RPMI7951 (cell line): Measurements from ENCODE around the gene GMEB1. TPM values are rescaled to one million over a fixed set of nuclear protein-coding genes. Genes with fewer than 3 reads are reported as not detected.
"Not testable (repeated sequence)": the region's sequence is repeated elsewhere in the genome, so short reads cannot be mapped to it uniquely, and the experiment has no call there.

ENCODE experiments used
- DNase-seq: peaks from one replicate; pipeline ENCODE4 v3.0.0-alpha.2; 2012; ENCODE audit warnings: low read depth
- total RNA-seq: library from RNA; depleted of rRNA; stranded (reverse); fragments of >200 nt; shearing (Covaris generic); gene quantifications from 2 replicates; pipeline ENCODE4 v1.2.3, GENCODE V29; 2014; rRNA removed

Gene GMEB1, protein sequence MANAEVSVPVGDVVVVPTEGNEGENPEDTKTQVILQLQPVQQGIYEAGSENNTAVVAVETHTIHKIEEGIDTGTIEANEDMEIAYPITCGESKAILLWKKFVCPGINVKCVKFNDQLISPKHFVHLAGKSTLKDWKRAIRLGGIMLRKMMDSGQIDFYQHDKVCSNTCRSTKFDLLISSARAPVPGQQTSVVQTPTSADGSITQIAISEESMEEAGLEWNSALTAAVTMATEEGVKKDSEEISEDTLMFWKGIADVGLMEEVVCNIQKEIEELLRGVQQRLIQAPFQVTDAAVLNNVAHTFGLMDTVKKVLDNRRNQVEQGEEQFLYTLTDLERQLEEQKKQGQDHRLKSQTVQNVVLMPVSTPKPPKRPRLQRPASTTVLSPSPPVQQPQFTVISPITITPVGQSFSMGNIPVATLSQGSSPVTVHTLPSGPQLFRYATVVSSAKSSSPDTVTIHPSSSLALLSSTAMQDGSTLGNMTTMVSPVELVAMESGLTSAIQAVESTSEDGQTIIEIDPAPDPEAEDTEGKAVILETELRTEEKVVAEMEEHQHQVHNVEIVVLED
- total RNA-seq: 4.9 and 8.2 TPM in 2 replicates

DNA sequence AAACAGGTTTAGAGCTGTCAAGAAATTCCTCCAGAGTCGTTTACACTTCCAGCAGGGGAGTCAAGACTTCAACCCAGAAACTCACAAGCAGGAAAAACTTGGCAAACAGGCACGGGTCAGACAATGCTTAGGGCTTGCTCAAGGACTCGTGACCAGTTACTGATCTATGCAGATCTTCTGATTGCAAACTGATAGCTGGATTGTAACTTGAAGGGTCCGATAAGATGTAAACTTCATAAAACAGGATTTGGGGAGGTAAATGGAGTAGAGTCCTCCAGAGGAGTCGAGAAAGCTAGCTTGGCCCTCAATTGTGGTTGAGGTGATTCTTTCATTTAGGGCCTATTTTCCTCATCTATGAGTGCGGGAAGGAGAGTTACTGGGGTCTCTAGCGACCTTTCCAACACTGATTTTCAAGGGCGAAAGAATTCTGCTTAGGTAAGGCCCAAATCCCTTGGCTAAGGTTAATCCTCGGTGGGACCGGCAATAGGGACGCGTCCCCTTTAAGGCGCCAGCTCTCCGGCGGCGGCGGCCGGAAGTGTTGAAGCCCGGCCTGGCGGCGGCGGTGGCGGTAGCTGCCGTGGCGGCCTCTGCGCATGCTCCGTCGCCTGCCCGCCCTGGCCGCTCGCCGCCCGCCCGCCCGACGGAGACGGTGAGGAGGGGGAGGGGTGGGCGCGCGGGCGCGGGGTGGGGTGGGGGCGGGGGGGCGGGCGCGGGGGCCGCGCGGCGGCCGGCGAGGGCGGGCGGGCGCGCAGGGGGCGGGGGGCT is at the start of gene GMEB1:
Gene GMEB1 (plus strand): TSS at position 594 of the 765 bp plus-strand sequence. CDS start 14,829 bp downstream, outside the sequence.
- DNase-seq: peak; percentile 87

DNA sequence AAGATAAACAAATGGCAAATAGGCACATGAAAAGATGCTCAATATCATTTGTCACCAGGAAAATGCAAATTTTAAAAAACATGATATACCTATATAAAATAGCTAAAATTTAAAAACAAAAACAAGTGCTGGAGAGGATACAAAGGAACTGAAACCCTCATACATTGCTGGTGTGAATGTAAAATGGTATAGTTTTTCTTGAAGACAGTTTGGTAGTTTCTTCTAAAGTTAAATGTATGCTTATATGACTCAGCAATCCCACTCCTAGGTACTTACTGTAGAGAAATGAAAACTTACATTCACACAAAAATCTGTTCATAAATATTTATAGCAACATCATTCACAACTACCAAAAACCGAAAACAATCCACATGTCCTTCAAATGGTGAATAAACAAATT is 36.9 kb upstream of the GMEB1 start:
- DNase-seq: no peak

DNA sequence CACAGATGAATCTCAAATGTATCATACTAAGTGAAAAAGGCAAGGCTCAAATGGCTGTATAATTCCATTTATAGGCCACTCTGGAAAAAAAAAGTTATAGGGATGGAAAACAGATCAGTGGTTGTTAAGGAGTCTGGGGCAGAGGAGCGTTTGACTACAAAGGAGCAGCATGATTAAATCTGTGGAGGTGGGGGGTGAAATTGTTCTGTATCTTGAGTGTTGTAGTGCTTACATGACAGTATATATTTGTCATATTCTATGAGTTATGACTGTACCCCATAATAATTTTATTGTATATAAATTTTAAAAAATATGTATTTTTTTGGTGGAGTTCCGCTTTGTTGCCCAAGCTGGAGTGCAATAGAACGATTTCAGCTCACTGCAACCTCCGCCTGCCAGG is 36.0 kb upstream of the GMEB1 start:
- no peak for DNase-seq

DNA sequence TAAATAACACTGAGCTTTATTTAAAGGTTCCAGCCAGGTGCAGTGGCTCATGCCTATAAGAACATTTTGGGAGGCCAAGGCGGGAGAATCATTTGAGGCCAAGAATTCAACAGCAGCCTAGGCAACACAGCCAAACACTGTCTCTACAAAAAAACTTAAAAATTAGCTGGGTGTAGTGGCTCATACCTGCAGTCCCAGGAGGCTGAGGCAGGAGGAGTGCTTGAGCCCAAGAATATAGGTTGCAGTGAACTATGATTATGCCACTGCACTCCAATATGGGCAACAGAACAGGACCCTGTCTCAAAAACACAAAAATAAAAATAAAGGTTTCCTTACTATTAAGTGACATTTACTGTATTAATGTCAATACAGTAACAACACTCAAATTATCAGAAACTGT is 27.8 kb upstream of the GMEB1 start:
- peak; percentile 18 for DNase-seq

DNA sequence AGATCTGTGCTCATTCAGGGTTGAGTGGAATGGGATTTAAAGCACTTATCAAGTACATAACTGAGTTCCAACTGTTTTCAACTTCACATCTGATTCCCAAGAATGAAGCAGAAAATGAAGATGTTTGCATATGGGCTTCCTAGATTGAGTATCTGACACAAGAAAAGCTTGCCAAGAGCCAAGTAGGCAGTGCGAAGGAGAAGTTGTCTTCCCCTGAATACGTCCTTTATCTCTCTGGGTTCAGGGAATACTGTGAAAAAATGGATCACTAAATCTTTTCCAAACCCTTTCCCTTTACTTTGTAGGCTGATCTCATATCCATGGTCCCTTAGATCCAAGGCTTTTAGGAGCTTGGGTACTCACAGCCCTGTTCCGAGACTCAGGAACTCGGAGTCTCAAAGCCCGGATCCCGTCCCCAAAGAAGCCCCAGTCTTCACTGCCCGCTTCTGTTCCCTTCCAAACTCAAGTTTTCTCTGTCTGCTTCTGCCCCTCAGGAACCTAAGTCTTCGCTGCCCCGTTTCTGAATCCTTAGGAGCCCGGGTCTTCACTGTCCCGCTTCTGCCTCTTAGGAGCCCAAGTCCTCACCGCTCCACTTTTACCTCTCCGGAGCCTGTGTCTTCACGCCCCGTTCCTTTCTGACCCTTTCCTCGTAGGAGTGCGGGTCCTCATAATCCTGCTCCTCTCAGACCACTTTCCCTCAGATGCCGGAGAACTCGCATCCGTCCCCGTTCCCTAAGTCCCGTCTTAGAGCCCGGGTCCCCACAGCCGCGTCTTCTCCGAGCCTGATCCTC is 26.3 kb upstream of the GMEB1 start:
- no peak for DNase-seq

DNA sequence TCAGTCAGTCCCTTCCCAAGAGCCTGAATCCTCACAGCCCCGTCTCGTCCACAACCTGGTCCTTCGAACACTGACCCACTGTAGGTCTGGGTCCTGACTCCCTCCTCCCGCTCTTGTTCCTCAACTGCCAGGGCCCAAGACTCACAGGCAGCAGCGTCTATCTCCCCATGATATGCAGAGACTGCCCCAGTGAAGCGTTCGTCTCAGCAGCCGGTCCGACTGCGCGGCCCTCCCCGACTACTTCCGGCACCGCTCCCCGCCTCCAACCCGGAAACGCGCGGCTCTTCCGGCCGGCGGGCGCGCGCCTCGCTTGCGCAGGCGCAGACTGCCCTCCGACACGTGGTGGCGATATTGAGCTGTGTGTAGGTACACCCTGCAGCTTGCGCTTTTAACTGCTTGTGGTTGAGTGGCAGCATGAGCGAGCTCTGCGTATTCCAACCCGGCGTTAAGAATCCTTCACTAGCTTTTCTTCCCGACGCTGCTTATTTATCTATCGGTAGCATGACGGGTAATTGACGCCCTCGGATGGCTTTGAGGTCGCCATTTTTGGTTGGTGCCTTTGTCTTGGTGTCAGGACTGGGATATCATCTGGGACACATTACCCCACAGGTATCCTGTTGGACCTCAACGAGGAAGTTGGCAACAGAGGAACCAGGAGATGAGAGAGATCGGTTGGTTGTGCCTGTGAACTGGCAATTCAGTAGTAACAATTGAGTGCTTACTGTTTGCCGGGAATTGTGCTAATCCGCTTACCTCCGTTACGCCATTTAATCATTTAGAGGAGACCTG is 25.5 kb upstream of the GMEB1 start, which contains the start of gene TAF12:
Gene TAF12 (minus strand): TSS at position 221 of the 789 bp plus-strand sequence. CDS start 20,986 bp downstream, outside the sequence.
- peak; percentile 95 for DNase-seq

DNA sequence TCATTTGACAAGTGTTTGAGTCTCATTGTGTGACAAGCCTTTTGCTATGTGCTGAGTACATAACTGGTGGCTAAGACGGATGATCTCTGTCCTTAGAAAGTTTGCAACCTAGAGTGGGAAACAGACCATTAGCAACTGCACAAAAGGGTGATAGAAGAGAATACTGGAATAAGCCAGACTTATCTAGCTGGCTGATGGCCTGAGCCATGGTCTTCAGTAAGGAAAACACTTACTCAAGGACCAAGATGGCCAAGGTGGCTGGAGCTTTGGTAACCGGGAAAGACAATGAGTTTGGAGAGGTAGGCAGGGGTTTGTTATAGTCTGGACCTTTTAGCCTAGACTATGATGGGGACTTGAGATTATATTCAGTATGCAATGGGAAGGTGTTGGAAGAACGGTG is 24.1 kb upstream of the GMEB1 start:
- DNase-seq: no peak

DNA sequence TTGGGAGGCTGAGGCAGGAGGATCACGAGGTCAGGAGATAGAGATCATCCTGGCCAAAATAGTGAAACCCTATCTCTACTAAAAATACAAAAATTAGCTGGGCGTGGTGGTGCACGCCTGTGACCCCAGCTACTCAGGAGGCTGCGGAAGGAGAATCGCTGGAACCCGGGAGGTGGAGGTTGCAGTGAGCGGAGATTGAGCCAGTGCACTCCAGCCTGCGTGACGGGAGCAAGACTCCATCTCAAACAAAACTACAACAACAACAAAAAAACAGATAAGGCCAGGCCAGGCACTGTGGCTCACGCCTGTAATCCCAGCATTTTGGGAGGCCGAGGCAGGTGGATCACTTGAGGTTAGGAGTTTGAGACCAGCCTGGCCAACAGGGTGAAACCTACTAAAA is 23.2 kb upstream of the GMEB1 start:
- not testable (repeated sequence) for DNase-seq

DNA sequence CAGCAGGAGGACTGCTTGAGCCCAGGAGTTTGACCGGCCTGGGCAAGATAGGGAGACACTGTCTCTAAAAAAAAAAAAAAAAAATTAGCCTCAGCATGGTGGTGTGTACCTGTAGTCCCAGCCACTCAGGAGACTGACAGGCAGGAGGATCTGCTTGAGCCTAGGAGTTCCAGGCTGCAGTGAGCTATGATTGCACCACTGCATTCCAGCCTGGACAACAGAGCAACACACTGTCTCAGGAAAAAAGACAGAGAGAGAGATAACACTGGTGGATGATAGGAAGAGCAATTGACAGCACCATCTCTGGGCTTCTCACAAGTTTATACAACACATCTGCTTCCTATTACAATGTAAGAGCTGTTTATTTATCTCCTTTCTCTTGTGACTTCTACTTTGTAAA is 22.5 kb upstream of the GMEB1 start:
- DNase-seq: no peak

DNA sequence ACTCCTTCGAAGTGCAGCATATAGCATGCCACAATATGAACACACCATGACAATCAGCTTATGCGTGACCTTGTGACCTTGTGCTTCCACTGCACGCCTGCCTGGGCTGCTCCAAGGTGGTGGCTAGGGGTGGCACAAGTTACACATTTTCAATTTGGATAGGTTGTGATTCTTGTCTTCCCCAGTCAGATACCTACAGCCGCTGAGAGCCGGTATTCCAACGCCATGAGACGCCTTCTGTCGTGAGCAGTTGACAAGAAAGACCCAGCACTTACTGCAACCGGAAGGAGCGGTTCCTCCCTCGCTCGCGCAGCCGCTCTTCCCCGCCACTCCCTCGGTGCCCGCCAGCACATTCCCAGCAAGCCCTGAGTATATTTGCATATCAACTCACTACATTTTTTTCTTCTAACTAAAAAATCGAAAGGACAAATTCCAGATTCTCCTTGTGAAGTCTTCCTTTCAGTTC is 20.5 kb upstream of the GMEB1 start:
- DNase-seq: peak; percentile 94

DNA sequence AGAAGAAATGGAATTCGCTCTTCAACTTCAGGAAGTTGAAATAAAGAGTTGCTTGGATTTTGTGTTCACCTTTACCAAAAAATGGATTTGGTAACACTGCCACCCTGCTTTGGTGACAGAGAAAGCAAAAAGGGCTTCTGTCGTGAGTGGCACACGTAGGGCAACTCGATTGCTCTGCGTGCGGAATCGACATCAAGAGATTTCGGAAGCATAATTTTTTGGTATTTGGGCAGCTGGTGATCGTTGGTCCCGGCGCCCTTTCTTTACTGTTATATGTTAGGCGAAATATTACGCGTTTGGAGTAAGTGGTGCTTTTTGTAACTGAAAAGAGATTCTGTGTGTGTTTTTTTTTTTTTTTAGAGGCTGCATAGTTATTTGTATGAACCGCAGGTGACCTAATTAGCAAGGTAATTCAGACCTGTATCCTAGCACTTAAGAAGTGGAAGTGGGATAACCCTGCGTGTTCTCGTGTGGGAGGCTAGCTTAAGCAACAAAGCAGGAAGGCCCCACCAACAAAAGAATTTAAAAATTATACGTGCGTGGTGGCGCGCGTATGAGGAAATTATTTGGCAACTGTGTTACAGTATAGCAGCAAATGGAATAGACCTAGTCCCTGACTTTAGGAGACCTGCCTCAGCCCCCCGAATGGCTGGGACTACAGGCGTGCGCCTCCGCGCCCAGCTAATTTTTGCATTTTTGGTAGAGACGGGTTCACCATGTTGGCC is 19.9 kb upstream of the GMEB1 start, which contains the start of gene RNU11:
Gene RNU11 (plus strand): TSS at position 127 of the 725 bp plus-strand sequence.
- DNase-seq: peak; percentile 100

DNA sequence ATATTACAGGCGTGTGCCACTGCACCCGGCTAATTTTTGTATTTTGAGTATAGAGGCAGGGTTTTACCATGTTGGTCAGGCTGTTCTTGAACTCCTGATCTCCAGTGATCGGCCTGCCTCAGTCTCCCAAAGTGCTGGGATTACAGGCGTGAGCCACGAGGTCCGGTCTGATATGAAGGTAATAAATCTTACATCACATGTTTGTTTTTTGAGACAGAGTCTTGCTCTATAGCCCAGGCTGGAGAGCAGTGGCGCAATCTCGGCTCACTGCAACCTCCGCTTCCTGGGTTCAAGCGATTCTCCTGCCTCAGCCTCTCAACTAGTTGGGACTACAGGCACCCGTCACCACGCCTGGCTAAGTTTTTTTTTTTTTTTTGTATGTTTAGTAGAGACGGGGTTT is 15.5 kb upstream of the GMEB1 start:
- not testable (repeated sequence) for DNase-seq

DNA sequence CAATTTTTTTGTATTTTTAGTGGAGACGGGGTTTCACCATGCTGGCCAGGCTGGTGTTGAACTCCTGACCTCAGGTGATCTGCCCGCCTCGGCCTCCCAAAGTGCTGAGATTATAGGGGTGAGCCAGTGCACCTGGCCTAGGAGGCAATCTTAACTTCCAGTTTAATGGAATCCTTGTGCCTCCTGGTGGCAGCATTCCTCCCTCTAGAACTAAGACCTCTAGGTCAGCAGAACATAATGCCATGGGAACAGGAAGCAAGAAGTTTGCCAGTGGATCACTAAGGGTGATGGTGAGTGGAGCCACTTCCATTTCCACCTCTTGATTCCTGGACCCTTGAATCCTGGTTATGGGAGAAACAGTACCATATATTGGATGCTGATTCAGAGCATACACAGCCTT is 14.7 kb upstream of the GMEB1 start:
- DNase-seq: peak; percentile 58

DNA sequence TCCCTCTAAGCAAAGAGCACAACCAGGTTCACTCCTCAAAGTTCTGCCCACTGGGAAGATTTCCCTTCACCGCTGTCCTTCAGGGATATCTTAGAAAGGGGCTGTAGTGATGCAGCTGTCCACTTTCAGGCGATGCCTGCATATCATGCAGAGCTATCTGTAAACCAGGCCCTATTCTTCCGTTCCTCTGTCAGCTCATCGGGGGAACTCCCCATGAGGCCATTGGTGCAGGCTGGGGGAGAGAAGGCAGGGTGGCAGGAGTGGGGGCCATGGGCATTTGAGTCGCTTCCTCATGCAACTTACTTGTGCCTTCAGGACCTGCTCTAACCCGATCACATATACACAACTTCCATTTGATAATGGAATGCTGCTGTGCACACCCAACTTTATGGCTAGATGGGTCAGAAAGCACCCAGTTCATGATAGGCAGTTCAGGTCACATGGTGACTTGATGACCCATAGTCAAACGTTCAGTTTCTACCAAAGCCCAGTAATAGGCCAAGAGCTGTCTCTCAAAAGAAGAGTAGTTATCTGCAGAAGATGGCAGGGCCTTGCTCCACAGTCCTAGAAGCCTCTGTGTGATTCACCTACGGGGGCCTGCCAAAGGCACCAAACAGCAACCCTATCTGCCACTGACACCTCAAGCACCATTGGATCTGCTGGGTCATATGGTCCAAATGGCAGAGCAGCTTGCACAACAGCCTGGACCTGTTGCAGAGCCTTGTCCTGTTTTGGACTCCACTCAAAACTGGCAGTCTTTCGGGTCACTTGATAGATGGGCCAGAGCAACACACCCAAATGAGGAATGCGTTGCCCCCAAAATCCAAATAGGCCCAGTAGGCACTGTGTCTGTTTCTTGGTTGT is 12.9 kb upstream of the GMEB1 start:
- DNase-seq: not testable (repeated sequence)

DNA sequence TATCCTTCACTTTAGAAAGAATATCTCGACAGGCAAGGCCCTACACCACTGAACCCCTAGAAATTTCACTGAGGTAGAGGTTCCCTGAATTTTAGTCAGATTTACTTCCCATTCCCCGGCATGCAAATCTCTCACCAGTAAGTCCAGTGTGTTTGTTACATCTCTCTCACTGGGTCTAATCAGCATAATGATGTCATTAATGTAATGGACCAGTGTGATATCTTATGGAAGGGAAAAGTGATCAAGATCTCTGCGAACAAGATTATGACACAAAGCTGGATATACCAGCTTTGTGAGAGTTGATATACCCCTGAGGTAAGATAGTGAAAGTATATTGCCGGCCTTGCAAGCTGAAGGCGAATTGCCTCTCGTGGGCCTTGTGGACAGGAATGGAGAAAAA is 12.2 kb upstream of the GMEB1 start:
- DNase-seq: no peak

DNA sequence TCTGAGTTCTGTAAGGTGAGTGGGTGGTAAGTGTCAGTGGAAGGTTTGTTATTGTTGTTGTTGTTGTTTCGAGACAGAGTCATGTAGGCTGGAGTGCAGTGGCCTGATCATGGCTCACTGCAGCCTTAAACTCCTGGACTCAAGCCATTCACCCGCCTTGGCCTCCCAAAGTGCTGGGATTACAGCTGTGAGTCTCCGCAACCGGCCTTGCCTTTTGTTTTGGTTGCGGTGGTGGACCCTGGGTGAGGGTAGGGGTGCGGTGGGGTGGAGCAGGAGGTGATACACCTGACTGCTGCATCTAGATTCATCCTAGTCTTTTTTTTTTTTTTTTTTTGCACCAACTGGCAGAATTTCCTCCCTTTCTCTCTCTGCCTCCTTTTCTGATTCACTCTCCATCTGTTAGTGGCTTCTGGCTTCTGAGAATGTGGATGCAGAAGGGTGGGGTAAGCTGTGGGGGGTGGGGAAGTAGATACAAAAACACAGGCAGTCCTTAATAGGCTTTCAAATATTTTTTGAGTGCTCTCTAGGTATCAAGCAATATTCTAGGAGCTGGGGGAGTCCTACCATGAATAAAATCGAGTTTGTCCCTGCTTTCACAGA is 4.6 kb upstream of the GMEB1 start:
- DNase-seq: no peak

DNA sequence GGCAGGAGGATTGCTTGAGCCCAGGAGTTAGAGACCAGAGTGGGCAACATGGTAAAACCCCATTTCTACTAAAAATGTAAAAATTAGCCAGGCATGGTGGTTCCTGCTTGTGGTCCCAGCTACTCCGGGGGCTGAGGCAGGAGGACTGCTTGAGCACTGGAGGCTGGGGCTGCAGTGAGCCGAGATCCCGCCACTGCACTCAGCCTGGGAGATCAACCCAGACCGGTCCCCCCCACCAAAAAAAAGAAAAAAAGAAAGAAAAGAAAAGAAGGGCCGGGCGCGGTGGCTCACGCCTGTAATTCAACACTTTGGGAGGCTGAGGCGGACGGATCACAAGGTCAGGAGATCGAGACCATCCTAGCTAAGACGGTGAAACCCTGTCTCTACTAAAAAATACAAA is 1.8 kb upstream of the GMEB1 start:
- DNase-seq: no peak

DNA sequence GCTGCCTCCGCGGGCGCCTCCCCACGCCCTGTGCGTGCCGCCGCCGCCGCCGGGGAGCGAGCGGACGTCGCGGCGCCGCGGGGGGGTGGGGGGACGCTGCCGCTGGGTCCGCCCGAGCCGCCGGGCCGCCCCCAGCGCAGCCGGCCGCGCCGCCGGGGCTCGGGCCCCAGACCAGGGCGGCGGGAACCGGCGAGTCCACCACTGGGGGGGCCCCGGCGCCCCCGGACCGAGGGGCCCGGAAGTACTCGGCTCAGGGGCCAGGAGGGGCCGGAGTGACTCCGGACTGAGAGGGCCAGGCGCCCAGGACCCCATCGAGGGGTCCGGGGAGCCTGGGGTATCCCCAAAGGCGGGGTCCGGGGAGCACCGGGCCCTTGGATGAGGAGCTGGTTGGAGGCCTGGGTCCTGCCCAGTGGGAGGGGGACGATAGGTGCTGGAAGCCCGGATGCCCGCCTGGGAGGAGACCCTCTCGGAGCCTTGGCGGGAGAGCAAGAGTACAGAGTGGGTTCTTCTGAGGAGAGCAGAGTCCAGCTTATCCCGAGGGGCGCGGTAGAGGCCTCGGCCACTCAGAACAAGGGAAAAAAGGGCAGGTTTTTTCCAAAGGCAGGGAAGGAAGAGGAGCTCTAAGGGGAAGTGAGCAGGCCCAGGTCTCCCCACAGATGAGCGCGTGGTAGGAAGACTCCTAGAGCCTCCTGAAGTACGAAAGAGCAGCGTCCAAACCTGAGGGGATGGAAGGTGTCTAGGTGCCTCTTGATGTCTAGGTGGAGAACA is 556 bp downstream of the GMEB1 start:
- DNase-seq: peak; percentile 75
